ENCODE results near the gene ACTN4. TPM values are rescaled to one million over a fixed set of nuclear protein-coding genes. Genes with fewer than 3 reads are reported as not detected.

Gene ACTN4
- total RNA-seq, 1 donor from 2014 or later = 127 TPM

DNA sequence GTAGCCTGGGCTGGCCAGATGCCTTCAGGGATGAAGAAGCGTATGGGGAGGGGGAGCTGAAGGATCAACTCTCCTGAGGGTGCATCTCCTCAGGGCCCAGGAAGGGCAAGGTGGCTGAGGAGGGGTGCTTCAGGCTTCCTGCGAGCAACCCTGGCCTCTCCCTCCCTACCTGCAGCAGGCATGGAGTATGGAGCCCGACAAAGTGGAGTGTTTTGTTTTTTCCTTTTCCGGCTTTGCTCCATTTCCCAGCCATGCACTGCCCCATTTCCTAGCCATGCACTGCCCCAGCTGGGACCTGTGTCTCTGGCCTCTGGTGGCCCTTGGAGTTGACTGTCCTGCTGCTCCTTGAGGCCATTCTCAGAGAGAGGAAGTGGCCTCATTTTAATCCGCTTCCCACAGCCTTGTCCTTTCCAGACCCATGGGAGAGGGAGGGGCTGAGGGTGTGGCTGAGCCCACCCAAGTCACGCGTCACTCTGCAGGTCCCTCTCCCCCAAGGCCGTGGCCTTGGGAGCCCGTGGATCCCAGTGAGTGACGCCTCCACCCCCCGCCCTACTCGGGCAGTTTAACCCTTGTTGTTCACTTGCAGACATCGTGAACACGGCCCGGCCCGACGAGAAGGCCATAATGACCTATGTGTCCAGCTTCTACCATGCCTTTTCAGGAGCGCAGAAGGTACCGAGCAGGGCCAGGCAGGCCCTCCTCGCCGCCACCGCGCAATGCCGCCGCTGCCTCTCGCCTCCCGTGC lies 62.4 kb downstream of the ACTN4 start:
- H3K9me3 Mint-ChIP-seq = no peaks in the 10 kb centered on the region
- H3K27me3 ChIP-seq = no peaks in the 10 kb centered on the region
- peaks cover 3% of the 10 kb centered on the region for H3K27me3 Mint-ChIP-seq (ENCODE audit: insufficient read depth, low read depth)
- no peaks in the 10 kb centered on the region for H3K36me3 ChIP-seq
- no peak overlapping the region for H3K4me3 ChIP-seq
- H3K9me3 ChIP-seq (ENCODE audit: low read depth) = no peaks in the 10 kb centered on the region
- H2AFZ ChIP-seq (replicated peaks) = no peak overlapping the region
- DNase-seq (ENCODE audit: low spot score) = no peak
- peaks cover 17% of the 10 kb centered on the region for H3K36me3 Mint-ChIP-seq
- H3K4me2 ChIP-seq = no peak overlapping the region
- no peaks in the 10 kb centered on the region for H3K4me1 ChIP-seq
- H3K4me3 Mint-ChIP-seq = no peak overlapping the region
- H3K79me2 ChIP-seq (ENCODE audit: low read depth) = no peaks in the 10 kb centered on the region
- no peak overlapping the region for H3K9ac ChIP-seq
- H3F3A ChIP-seq (ENCODE audit: low read depth) = no peaks in the 10 kb centered on the region
- H3K27ac ChIP-seq = no peak overlapping the region
- H4K20me1 ChIP-seq (ENCODE audit: low read depth) = peaks cover 9% of the 10 kb centered on the region
- no peaks in the 10 kb centered on the region for H3K4me1 Mint-ChIP-seq
- no peak overlapping the region for H3K27ac Mint-ChIP-seq
- TF ChIP-seq, protein P1, sequence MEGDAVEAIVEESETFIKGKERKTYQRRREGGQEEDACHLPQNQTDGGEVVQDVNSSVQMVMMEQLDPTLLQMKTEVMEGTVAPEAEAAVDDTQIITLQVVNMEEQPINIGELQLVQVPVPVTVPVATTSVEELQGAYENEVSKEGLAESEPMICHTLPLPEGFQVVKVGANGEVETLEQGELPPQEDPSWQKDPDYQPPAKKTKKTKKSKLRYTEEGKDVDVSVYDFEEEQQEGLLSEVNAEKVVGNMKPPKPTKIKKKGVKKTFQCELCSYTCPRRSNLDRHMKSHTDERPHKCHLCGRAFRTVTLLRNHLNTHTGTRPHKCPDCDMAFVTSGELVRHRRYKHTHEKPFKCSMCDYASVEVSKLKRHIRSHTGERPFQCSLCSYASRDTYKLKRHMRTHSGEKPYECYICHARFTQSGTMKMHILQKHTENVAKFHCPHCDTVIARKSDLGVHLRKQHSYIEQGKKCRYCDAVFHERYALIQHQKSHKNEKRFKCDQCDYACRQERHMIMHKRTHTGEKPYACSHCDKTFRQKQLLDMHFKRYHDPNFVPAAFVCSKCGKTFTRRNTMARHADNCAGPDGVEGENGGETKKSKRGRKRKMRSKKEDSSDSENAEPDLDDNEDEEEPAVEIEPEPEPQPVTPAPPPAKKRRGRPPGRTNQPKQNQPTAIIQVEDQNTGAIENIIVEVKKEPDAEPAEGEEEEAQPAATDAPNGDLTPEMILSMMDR (IDR thresholded peaks at IDR 0.05) = no peak
- TF ChIP-seq EZH2 (IDR thresholded peaks at IDR 0.05) (no peak), EZH2phosphoT487 (IDR thresholded peaks at IDR 0.05) (no peak)

- H3K36me3 ChIP-seq = no peaks in the 10 kb centered on the region
- H3K9me3 Mint-ChIP-seq = no peaks in the 10 kb centered on the region
- no peak overlapping the region for H3K27ac ChIP-seq
- no peak overlapping the region for H3K9ac ChIP-seq
- no peaks in the 10 kb centered on the region for H3K4me1 Mint-ChIP-seq
- H3K4me3 Mint-ChIP-seq = no peak overlapping the region
- no peaks in the 10 kb centered on the region for H3F3A ChIP-seq (ENCODE audit: low read depth)
- no peak overlapping the region for H2AFZ ChIP-seq (replicated peaks)
- H3K9me3 ChIP-seq (ENCODE audit: low read depth) = no peaks in the 10 kb centered on the region
- no peak overlapping the region for H3K4me3 ChIP-seq
- H3K4me2 ChIP-seq = no peak overlapping the region
- H3K4me1 ChIP-seq = no peaks in the 10 kb centered on the region
- no peaks in the 10 kb centered on the region for H3K27me3 ChIP-seq
- H4K20me1 ChIP-seq (ENCODE audit: low read depth) = peaks cover 9% of the 10 kb centered on the region
- H3K36me3 Mint-ChIP-seq = peaks cover 17% of the 10 kb centered on the region
- H3K27ac Mint-ChIP-seq = no peak overlapping the region
- H3K79me2 ChIP-seq (ENCODE audit: low read depth) = no peaks in the 10 kb centered on the region
- peaks cover 3% of the 10 kb centered on the region for H3K27me3 Mint-ChIP-seq (ENCODE audit: insufficient read depth, low read depth)
- TF ChIP-seq, protein P1 (IDR thresholded peaks at IDR 0.05) = no peak
- TF ChIP-seq EZH2phosphoT487 (IDR thresholded peaks at IDR 0.05) = no peak
- no peak for TF ChIP-seq EZH2 (IDR thresholded peaks at IDR 0.05)
- no peak for DNase-seq (ENCODE audit: low spot score)
These were observed 62.9 kb downstream of the ACTN4 start for GRCh38 chr19:38710416-38710702.

- Mint-ChIP-seq H3K9me3 (no peaks in the 10 kb centered on the region), H3K27ac (no peak overlapping the region), H3K4me3 (no peak overlapping the region), H3K4me1 (no peaks in the 10 kb centered on the region), H3K27me3 (ENCODE audit: insufficient read depth, low read depth) (peaks cover 3% of the 10 kb centered on the region), H3K36me3 (peaks cover 14% of the 10 kb centered on the region)
- Histone ChIP-seq H3K36me3 (no peaks in the 10 kb centered on the region), H3K9me3 (ENCODE audit: low read depth) (no peaks in the 10 kb centered on the region), H2AFZ (replicated peaks) (no peak overlapping the region), H3K27ac (no peak overlapping the region), H3K4me1 (no peaks in the 10 kb centered on the region), H3F3A (ENCODE audit: low read depth) (no peaks in the 10 kb centered on the region), H3K4me3 (no peak overlapping the region), H4K20me1 (ENCODE audit: low read depth) (peaks cover 6% of the 10 kb centered on the region), H3K4me2 (no peak overlapping the region), H3K27me3 (no peaks in the 10 kb centered on the region), H3K79me2 (ENCODE audit: low read depth) (no peaks in the 10 kb centered on the region), H3K9ac (no peak overlapping the region)
- DNase-seq (ENCODE audit: low spot score) = no peak
- TF ChIP-seq EZH2 (IDR thresholded peaks at IDR 0.05) = no peak
These were observed 63.7 kb downstream of the ACTN4 start for GRCh38 chr19:38710928-38711725.

GRCh38 chr19:38711726-38712153 lies 64.3 kb downstream of the ACTN4 start:
- H3K4me1 Mint-ChIP-seq = no peaks in the 10 kb centered on the region
- no peaks in the 10 kb centered on the region for H3K36me3 ChIP-seq
- H3K36me3 Mint-ChIP-seq = peaks cover 13% of the 10 kb centered on the region
- TF ChIP-seq, protein P1 (IDR thresholded peaks at IDR 0.05) = no peak
- TF ChIP-seq EZH2phosphoT487 (IDR thresholded peaks at IDR 0.05) = no peak
- TF ChIP-seq EZH2 (IDR thresholded peaks at IDR 0.05) = no peak
- no peaks in the 10 kb centered on the region for H3K79me2 ChIP-seq (ENCODE audit: low read depth)
- DNase-seq (ENCODE audit: low spot score) = no peak
- no peaks in the 10 kb centered on the region for H3K27me3 ChIP-seq
- no peak overlapping the region for H3K4me3 ChIP-seq
- no peak overlapping the region for H3K27ac Mint-ChIP-seq
- no peak overlapping the region for H3K9ac ChIP-seq
- no peak overlapping the region for H3K27ac ChIP-seq
- no peaks in the 10 kb centered on the region for H3K9me3 Mint-ChIP-seq
- no peaks in the 10 kb centered on the region for H3K4me1 ChIP-seq
- H3K9me3 ChIP-seq (ENCODE audit: low read depth) = no peaks in the 10 kb centered on the region
- peaks cover 6% of the 10 kb centered on the region for H4K20me1 ChIP-seq (ENCODE audit: low read depth)
- H3K27me3 Mint-ChIP-seq (ENCODE audit: insufficient read depth, low read depth) = peaks cover 3% of the 10 kb centered on the region
- H3F3A ChIP-seq (ENCODE audit: low read depth) = no peaks in the 10 kb centered on the region
- no peak overlapping the region for H3K4me3 Mint-ChIP-seq
- H2AFZ ChIP-seq (replicated peaks) = no peak overlapping the region
- no peak overlapping the region for H3K4me2 ChIP-seq

Measured in neural progenitor cell (in vitro differentiated cells).